DMS 273 (cell line): ENCODE data around the gene LPP.

Source experiments
- DNase-seq: peaks from one replicate; lab custom pipeline; 2025; ENCODE audit not compliant: unreplicated experiment; lab: John Stamatoyannopoulos, UW

LPP gene

GRCh38 chr3:188721312-188721711 lies 567.4 kb downstream of the LPP start:
- no peak for DNase-seq

- DNase-seq, result no peak
These were observed 568.0 kb downstream of the LPP start for GRCh38 chr3:188721990-188722389.

GRCh38 chr3:188722963-188723362 lies 569.0 kb downstream of the LPP start:
- DNase-seq, result no peak

GRCh38 chr3:188727052-188727451 lies 573.1 kb downstream of the LPP start:
- DNase-seq, result no peak

GRCh38 chr3:188728371-188728896 lies 574.5 kb downstream of the LPP start:
- DNase-seq, result no peak

GRCh38 chr3:188729422-188729821 lies 575.5 kb downstream of the LPP start:
- DNase-seq, result no peak

- peak; percentile 88 for DNase-seq
These were observed 580.4 kb downstream of the LPP start for GRCh38 chr3:188734395-188734794.

GRCh38 chr3:188739511-188739910 lies 585.6 kb downstream of the LPP start:
- DNase-seq, result no peak

- DNase-seq, result no peak
These were observed 586.1 kb downstream of the LPP start for GRCh38 chr3:188740010-188740409.

- DNase-seq, result no peak
These were observed 589.0 kb downstream of the LPP start for GRCh38 chr3:188742755-188743550.

GRCh38 chr3:188744166-188744565 lies 590.2 kb downstream of the LPP start:
- DNase-seq, result no peak

GRCh38 chr3:188745031-188745430 lies 591.1 kb downstream of the LPP start:
- DNase-seq, result no peak

GRCh38 chr3:188746291-188746783 lies 592.4 kb downstream of the LPP start:
- no peak for DNase-seq

GRCh38 chr3:188747489-188747888 lies 593.5 kb downstream of the LPP start:
- DNase-seq, result no peak

- DNase-seq, result peak; percentile 65
These were observed 595.2 kb downstream of the LPP start for GRCh38 chr3:188749010-188749617.

- no peak for DNase-seq
These were observed 595.9 kb downstream of the LPP start for GRCh38 chr3:188749830-188750229.

- DNase-seq, result no peak
These were observed 596.7 kb downstream of the LPP start for GRCh38 chr3:188750617-188751016.

GRCh38 chr3:188752850-188753249 lies 598.9 kb downstream of the LPP start:
- DNase-seq, result no peak

- no peak for DNase-seq
These were observed 600.3 kb downstream of the LPP start for GRCh38 chr3:188754267-188754666.

- DNase-seq, result no peak
These were observed 602.3 kb downstream of the LPP start for GRCh38 chr3:188756241-188756640.

- DNase-seq, result no peak
These were observed 605.5 kb downstream of the LPP start for GRCh38 chr3:188759336-188760005.

GRCh38 chr3:188760408-188760807 lies 606.5 kb downstream of the LPP start:
- no peak for DNase-seq
